GM23338 (cell line): ENCODE data around the gene CWC15. TPM values are rescaled to one million over a fixed set of nuclear protein-coding genes. Genes with fewer than 3 reads are reported as not detected.

ENCODE experiments used
- ATAC-seq: fragments of 200-7000 bp; cut with Tn5 transposase; 3 replicates; pipeline ENCODE4 v1.9.1; 2020
- DNase-seq: peaks from one replicate; pipeline ENCODE4 v3.0.0-alpha.2; 2015; ENCODE audit warnings: low spot score
- H2AFZ ChIP-seq: fragments of 200-600 bp; sonication (generic); 2 replicates; pipeline ENCODE4 v1.8.0; 2016; ENCODE audit warnings: antibody characterized with exemption, mild to moderate bottlenecking, moderate library complexity
- H3F3A ChIP-seq: fragments of 200-600 bp; sonication (generic); replicated peaks from 2 replicates; pipeline ENCODE4 v1.8.0; 2017; ENCODE audit warnings: antibody characterized with exemption, mixed run types, low read depth
- H3K27ac ChIP-seq: fragments of 200-600 bp; sonication (generic); 2 replicates; pipeline ENCODE4 v1.6.1; 2016; ENCODE audit warnings: low read depth
- H3K27me3 ChIP-seq: fragments of 200-600 bp; sonication (generic); 2 replicates; pipeline ENCODE4 v1.8.0; 2016; ENCODE audit warnings: mild to moderate bottlenecking, mixed run types, moderate library complexity; ENCODE audit not compliant: insufficient read depth
- H3K36me3 ChIP-seq: fragments of 200-600 bp; sonication (generic); 2 replicates; pipeline ENCODE4 v1.8.0; 2016; ENCODE audit warnings: mild to moderate bottlenecking; ENCODE audit not compliant: insufficient read depth
- H3K4me1 ChIP-seq: fragments of 200-600 bp; sonication (generic); 2 replicates; pipeline ENCODE4 v1.8.0; 2016; ENCODE audit warnings: mild to moderate bottlenecking, moderate library complexity; ENCODE audit not compliant: insufficient read depth
- H3K4me2 ChIP-seq: fragments of 200-600 bp; sonication (generic); 2 replicates; pipeline ENCODE4 v1.7.1; 2017; ENCODE audit warnings: mixed run types
- H3K4me3 ChIP-seq: fragments of 200-600 bp; sonication (generic); 2 replicates; pipeline ENCODE4 v1.6.1; 2016; ENCODE audit warnings: mixed run types
- H3K79me2 ChIP-seq: fragments of 200-600 bp; sonication (generic); replicated peaks from 2 replicates; pipeline ENCODE4 v1.8.0; 2017; ENCODE audit warnings: mild to moderate bottlenecking; ENCODE audit not compliant: insufficient read depth
- H3K9me2 ChIP-seq: fragments of 200-600 bp; sonication (generic); 2 replicates; pipeline ENCODE4 v1.8.0; 2017; ENCODE audit not compliant: insufficient read depth
- H4K20me1 ChIP-seq: fragments of 200-600 bp; sonication (generic); replicated peaks from 2 replicates; pipeline ENCODE4 v1.8.0; 2017; ENCODE audit warnings: mild to moderate bottlenecking; ENCODE audit not compliant: insufficient read depth
- H3K27ac Mint-ChIP-seq: 2 replicates; pipeline ENCODE4 v1.8.0; 2020; ENCODE audit warnings: inconsistent platforms, mild to moderate bottlenecking, moderate library complexity, mixed read lengths
- H3K27me3 Mint-ChIP-seq: 3 replicates; pipeline ENCODE4 v1.8.0; 2022; ENCODE audit warnings: low read depth, mild to moderate bottlenecking, moderate library complexity, mixed read lengths, inconsistent platforms; ENCODE audit not compliant: insufficient read depth, poor library complexity
- H3K36me3 Mint-ChIP-seq: 3 replicates; pipeline ENCODE4 v1.8.0; 2021; ENCODE audit warnings: low read depth, mild to moderate bottlenecking, inconsistent platforms, moderate library complexity, mixed read lengths
- H3K4me1 Mint-ChIP-seq: 3 replicates; pipeline ENCODE4 v1.8.0; 2020; ENCODE audit warnings: mild to moderate bottlenecking, inconsistent platforms, mixed read lengths
- H3K4me3 Mint-ChIP-seq: 3 replicates; pipeline ENCODE4 v1.8.0; 2021; ENCODE audit warnings: moderate library complexity, mild to moderate bottlenecking, inconsistent platforms, mixed read lengths
- H3K9me3 Mint-ChIP-seq: 3 replicates; pipeline ENCODE4 v1.8.0; 2020; ENCODE audit warnings: moderate library complexity, mild to moderate bottlenecking, inconsistent platforms, mixed read lengths
- CREB1 ChIP-seq: fragments of 250-450 bp; sonication (Bioruptor Pico); IDR thresholded peaks from 2 replicates; pipeline ENCODE4 v1.5.0; 2020; ENCODE audit warnings: low read depth, mild to moderate bottlenecking, moderate library complexity
- ETS1 ChIP-seq: IDR thresholded peaks from 2 replicates; pipeline ENCODE4 v1.6.1; 2016; ENCODE audit warnings: antibody characterized with exemption
- EZH2 ChIP-seq: fragments of 200-600 bp; sonication (generic); IDR thresholded peaks from one replicate; pipeline ENCODE4 v1.8.0; 2017; ENCODE audit warnings: antibody characterized with exemption, mild to moderate bottlenecking, low read depth; ENCODE audit not compliant: unreplicated experiment
- EZH2phosphoT487 ChIP-seq: fragments of 200-600 bp; sonication (generic); IDR thresholded peaks from one replicate; pipeline ENCODE4 v1.8.1; 2018; ENCODE audit warnings: antibody characterized with exemption; ENCODE audit not compliant: unreplicated experiment
- NANOG ChIP-seq: IDR thresholded peaks from 2 replicates; pipeline ENCODE4 v1.6.1; 2016; ENCODE audit warnings: antibody characterized with exemption, borderline replicate concordance
- STAT1 ChIP-seq: IDR thresholded peaks from one replicate; pipeline ENCODE4 v1.6.1; 2016; ENCODE audit warnings: antibody characterized with exemption; ENCODE audit not compliant: unreplicated experiment
- ZNF331 ChIP-seq: fragments of 250-450 bp; sonication (Bioruptor Pico); IDR thresholded peaks from 2 replicates; pipeline ENCODE4 v1.5.0; 2020; ENCODE audit warnings: low read depth, mild to moderate bottlenecking, moderate library complexity
- ZNF462 ChIP-seq: fragments of 250-450 bp; sonication (Bioruptor Pico); IDR thresholded peaks from 2 replicates; pipeline ENCODE4 v1.5.0; 2020; ENCODE audit warnings: mild to moderate bottlenecking, moderate library complexity
- polyA plus RNA-seq: library from polyadenylated mRNA; unstranded; fragments of >200 nt; fragmentation: Nextera tagmentation; extraction: Ambion mirVana; gene quantifications from 2 replicates; pipeline ENCODE4 v1.2.1, GENCODE V29; 2016
- total RNA-seq: library from RNA; depleted of rRNA; stranded (reverse); fragments of >200 nt; shearing (Covaris generic); gene quantifications from 2 replicates; pipeline ENCODE4 v1.2.3, GENCODE V29; 2014
- TF ChIP-seq, protein P1 (sequence below): IDR thresholded peaks from one replicate; pipeline ENCODE4 v1.6.1; 2018; ENCODE audit warnings: antibody characterized with exemption; ENCODE audit not compliant: unreplicated experiment

Gene CWC15
- total and polyA plus RNA-seq, 2 experiments from 2014 or later = 31.9 to 168 TPM

DNA sequence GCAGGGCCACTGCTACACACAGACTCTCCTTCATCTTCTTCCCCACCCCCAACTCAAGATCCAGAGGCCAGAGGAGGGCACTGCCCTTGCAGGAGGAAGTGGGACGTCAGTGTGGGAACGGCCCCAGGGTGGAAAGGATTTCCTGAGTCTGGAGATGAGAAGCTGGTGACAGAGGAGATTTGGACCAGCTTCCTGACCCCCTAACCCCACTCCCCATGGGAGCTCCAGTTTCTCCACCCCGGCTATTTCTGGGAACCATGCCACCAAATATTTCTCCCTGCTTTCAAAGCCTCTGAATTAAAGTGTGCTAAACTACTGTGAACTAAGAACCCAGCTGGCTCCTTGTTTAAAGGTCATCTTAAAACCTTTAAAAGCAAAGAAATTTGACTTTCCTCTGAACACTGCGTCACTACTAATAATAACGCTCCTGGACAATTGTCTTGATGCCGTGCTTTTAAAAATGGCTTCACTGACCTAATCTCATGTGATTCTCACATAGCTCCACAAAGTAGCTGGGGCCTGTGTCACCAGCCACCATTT is 46.6 kb downstream of the CWC15 start:
- peak; percentile 25 for DNase-seq
- peaks cover 17% of the 10 kb centered on the region for H3K4me1 Mint-ChIP-seq
- no peaks in the 10 kb centered on the region for H3F3A ChIP-seq
- H3K9me2 ChIP-seq = no peaks in the 10 kb centered on the region
- peak overlapping the region; percentile 43; the same call in 1 of the 2 replicates for H2AFZ ChIP-seq
- peaks cover 3% of the 10 kb centered on the region for H3K27me3 Mint-ChIP-seq
- H3K9me3 Mint-ChIP-seq = no peaks in the 10 kb centered on the region
- H3K27ac ChIP-seq = no peak overlapping the region
- H3K4me3 ChIP-seq = no peak overlapping the region
- H3K79me2 ChIP-seq = no peaks in the 10 kb centered on the region
- no peaks in the 10 kb centered on the region for H3K36me3 Mint-ChIP-seq
- H3K27ac Mint-ChIP-seq = no peak overlapping the region
- H3K4me2 ChIP-seq = no peak overlapping the region
- H3K27me3 ChIP-seq = no peaks in the 10 kb centered on the region
- peak; percentile 76 for ATAC-seq
- no peaks in the 10 kb centered on the region; the same call in 1 of the 2 replicates for H4K20me1 ChIP-seq
- TF ChIP-seq ETS1 (no peak), STAT1 (no peak), CREB1 (CRISPR knock-in tag) (no peak), NANOG (no peak), EZH2phosphoT487 (no peak), EZH2 (no peak), ZNF331 (CRISPR knock-in tag) (no peak)
- H3K36me3 ChIP-seq = no peaks in the 10 kb centered on the region
- H3K4me1 ChIP-seq = no peaks in the 10 kb centered on the region
- no peak overlapping the region for H3K4me3 Mint-ChIP-seq

DNA sequence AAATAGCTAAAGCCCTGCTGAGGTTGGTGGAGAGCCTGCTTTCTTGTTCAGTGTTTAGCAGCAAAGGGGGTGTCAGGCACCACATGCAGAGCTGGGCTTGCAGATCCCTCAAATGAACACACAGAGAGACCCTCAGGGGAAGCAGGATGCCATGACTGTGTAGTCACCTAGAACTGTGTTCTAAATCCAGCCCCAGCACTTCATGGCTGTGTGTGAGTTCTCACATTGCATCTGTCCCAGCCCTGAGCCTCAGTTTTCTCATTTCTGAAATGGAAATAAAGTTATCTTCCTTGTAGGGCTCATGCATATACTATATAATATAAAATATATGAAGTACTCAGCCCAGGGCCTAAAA is 47.1 kb downstream of the CWC15 start:
- H3K27ac Mint-ChIP-seq = no peak overlapping the region
- Histone ChIP-seq H4K20me1 (no peaks in the 10 kb centered on the region; the same call in 1 of the 2 replicates), H3K36me3 (no peaks in the 10 kb centered on the region), H3K27ac (no peak overlapping the region), H3F3A (no peaks in the 10 kb centered on the region), H2AFZ (peak overlapping the region; percentile 43; the same call in 1 of the 2 replicates), H3K4me3 (no peak overlapping the region), H3K27me3 (no peaks in the 10 kb centered on the region), H3K4me2 (no peak overlapping the region), H3K9me2 (no peaks in the 10 kb centered on the region), H3K79me2 (no peaks in the 10 kb centered on the region), H3K4me1 (no peaks in the 10 kb centered on the region)
- H3K4me3 Mint-ChIP-seq = no peak overlapping the region
- H3K36me3 Mint-ChIP-seq = no peaks in the 10 kb centered on the region
- no peaks in the 10 kb centered on the region for H3K9me3 Mint-ChIP-seq
- ATAC-seq = no peak
- DNase-seq = no peak
- H3K4me1 Mint-ChIP-seq = peaks cover 17% of the 10 kb centered on the region
- peaks cover 3% of the 10 kb centered on the region for H3K27me3 Mint-ChIP-seq
- no peak for TF ChIP-seq ZNF462 (CRISPR knock-in tag)
- no peak for TF ChIP-seq ZNF331 (CRISPR knock-in tag)
- no peak for TF ChIP-seq CREB1 (CRISPR knock-in tag)
- TF ChIP-seq EZH2phosphoT487 = no peak
- TF ChIP-seq STAT1 = no peak
- TF ChIP-seq, protein P1, sequence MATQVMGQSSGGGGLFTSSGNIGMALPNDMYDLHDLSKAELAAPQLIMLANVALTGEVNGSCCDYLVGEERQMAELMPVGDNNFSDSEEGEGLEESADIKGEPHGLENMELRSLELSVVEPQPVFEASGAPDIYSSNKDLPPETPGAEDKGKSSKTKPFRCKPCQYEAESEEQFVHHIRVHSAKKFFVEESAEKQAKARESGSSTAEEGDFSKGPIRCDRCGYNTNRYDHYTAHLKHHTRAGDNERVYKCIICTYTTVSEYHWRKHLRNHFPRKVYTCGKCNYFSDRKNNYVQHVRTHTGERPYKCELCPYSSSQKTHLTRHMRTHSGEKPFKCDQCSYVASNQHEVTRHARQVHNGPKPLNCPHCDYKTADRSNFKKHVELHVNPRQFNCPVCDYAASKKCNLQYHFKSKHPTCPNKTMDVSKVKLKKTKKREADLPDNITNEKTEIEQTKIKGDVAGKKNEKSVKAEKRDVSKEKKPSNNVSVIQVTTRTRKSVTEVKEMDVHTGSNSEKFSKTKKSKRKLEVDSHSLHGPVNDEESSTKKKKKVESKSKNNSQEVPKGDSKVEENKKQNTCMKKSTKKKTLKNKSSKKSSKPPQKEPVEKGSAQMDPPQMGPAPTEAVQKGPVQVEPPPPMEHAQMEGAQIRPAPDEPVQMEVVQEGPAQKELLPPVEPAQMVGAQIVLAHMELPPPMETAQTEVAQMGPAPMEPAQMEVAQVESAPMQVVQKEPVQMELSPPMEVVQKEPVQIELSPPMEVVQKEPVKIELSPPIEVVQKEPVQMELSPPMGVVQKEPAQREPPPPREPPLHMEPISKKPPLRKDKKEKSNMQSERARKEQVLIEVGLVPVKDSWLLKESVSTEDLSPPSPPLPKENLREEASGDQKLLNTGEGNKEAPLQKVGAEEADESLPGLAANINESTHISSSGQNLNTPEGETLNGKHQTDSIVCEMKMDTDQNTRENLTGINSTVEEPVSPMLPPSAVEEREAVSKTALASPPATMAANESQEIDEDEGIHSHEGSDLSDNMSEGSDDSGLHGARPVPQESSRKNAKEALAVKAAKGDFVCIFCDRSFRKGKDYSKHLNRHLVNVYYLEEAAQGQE = no peak
